Suprapubic skin (tissue), 4 donors: ENCODE measurements around the gene NDRG4. TPM values are rescaled to one million over a fixed set of nuclear protein-coding genes. Genes with fewer than 3 reads are reported as not detected.

Experiments
- DNase-seq, 2 donors: peaks; one replicate each; pipeline ENCODE4 v3.0.0-alpha.2; 2019; ENCODE audit warnings: low spot score in 2 of 2
- H3K27ac ChIP-seq: fragments of 200-600 bp; sonication (generic); one replicate; pipeline ENCODE4 v1.5.1; 2019
- H3K27me3 ChIP-seq: fragments of 200-600 bp; sonication (generic); one replicate; pipeline ENCODE4 v1.5.1; 2019
- H3K36me3 ChIP-seq: fragments of 200-600 bp; sonication (generic); one replicate; pipeline ENCODE4 v1.5.1; 2019
- H3K4me1 ChIP-seq: fragments of 200-600 bp; sonication (generic); one replicate; pipeline ENCODE4 v1.5.1; 2019
- H3K4me3 ChIP-seq: fragments of 200-600 bp; sonication (generic); one replicate; pipeline ENCODE4 v1.5.1; 2019; ENCODE audit warnings: mild to moderate bottlenecking
- H3K9me3 ChIP-seq: fragments of 200-600 bp; sonication (generic); one replicate; pipeline ENCODE4 v1.5.1; 2019
- CTCF ChIP-seq, 2 donors: fragments of 200-600 bp in 1 of 2; fragments of 450-650 bp in 1 of 2; sonication (generic) in 1 of 2; IDR thresholded peaks; one replicate each; pipeline ENCODE4 v1.5.1; 2016 to 2019; ENCODE audit warnings: antibody characterized with exemption in 2 of 2, mild to moderate bottlenecking in 1 of 2, moderate library complexity in 1 of 2
- EP300 ChIP-seq: sonication (generic); formaldehyde crosslinking; IDR thresholded peaks from one replicate; pipeline ENCODE4 v1.6.1; 2017; ENCODE audit warnings: antibody characterized with exemption
- POLR2A ChIP-seq, 2 donors: fragments of 450-650 bp; IDR thresholded peaks; one replicate each; pipeline ENCODE4 v1.6.1; 2017; ENCODE audit warnings: antibody characterized with exemption in 2 of 2, mild to moderate bottlenecking in 2 of 2, moderate library complexity in 2 of 2
- POLR2AphosphoS5 ChIP-seq, 3 donors: sonication (generic); formaldehyde crosslinking; IDR thresholded peaks; one replicate each; pipeline ENCODE4 v1.6.1; 2017; ENCODE audit warnings: antibody characterized with exemption in 3 of 3
- WGBS: methylation state at CpG from one replicate; pipeline ENCODE4 v1.1.5; 2018; 5-methylcytosine and 5-hydroxymethylcytosine counted together
- total RNA-seq, 4 donors: library from RNA; depleted of rRNA; stranded (reverse); fragments of >200 nt; gene quantifications; one replicate each; pipeline ENCODE4 v1.1.0, GENCODE V29; 2016

The NDRG4 gene
- total RNA-seq, 4 donors from 2014 or later: 42.5 to 70.3 (median 50.7) TPM

GRCh38 chr16:58462499-58462996 is 37.4 kb upstream of the NDRG4 start:
- peaks cover 24% of the 10 kb centered on the region for H3K4me1 ChIP-seq
- TF ChIP-seq POLR2A (IDR thresholded peaks at IDR 0.05) (no peak), POLR2AphosphoS5 (IDR thresholded peaks at IDR 0.05) (no peak), CTCF (IDR thresholded peaks at IDR 0.05) (no peak), EP300 (no peak)
- peak overlapping the region; percentile 80 for H3K4me3 ChIP-seq
- H3K27me3 ChIP-seq: peaks cover 46% of the 10 kb centered on the region
- H3K27ac ChIP-seq: no peak overlapping the region
- H3K36me3 ChIP-seq: no peaks in the 10 kb centered on the region
- no peak for DNase-seq
- H3K9me3 ChIP-seq: no peaks in the 10 kb centered on the region
- WGBS: 79% methylated on average over 11 of the region's 15 CpGs

GRCh38 chr16:58462997-58463941 is 36.7 kb upstream of the NDRG4 start:
- peak overlapping the region; percentile 50 for H3K27ac ChIP-seq
- no peaks in the 10 kb centered on the region for H3K36me3 ChIP-seq

GRCh38 chr16:58464047-58464915 is 35.7 kb upstream of the NDRG4 start:
- H3K27me3 ChIP-seq: peaks cover 53% of the 10 kb centered on the region
- DNase-seq: no peak
- peak overlapping the region; percentile 50 for H3K27ac ChIP-seq

More at GRCh38 chr16:58462997-58463941, 36.7 kb upstream of the NDRG4 start:
- DNase-seq: no peak
- Histone ChIP-seq H3K9me3 (no peaks in the 10 kb centered on the region), H3K4me3 (peak overlapping the region; percentile 80), H3K4me1 (peaks cover 24% of the 10 kb centered on the region), H3K27me3 (peaks cover 53% of the 10 kb centered on the region)
- 20% methylated on average over 3 of the region's 113 CpGs for WGBS
- TF ChIP-seq EP300 (no peak), POLR2AphosphoS5 (IDR thresholded peaks at IDR 0.05) (no peak), CTCF (IDR thresholded peaks at IDR 0.05) (no peak), POLR2A (IDR thresholded peaks at IDR 0.05) (no peak)

GRCh38 chr16:58464916-58465731 is 34.8 kb upstream of the NDRG4 start:
- no peaks in the 10 kb centered on the region for H3K36me3 ChIP-seq
- peak overlapping the region; percentile 80 for H3K4me3 ChIP-seq
- H3K27me3 ChIP-seq: peaks cover 53% of the 10 kb centered on the region
- peaks cover 24% of the 10 kb centered on the region for H3K4me1 ChIP-seq
- no peak for DNase-seq
- TF ChIP-seq CTCF (IDR thresholded peaks at IDR 0.05) (no peak), POLR2AphosphoS5 (IDR thresholded peaks at IDR 0.05) (no peak), POLR2A (IDR thresholded peaks at IDR 0.05) (no peak), EP300 (no peak)
- H3K9me3 ChIP-seq: no peaks in the 10 kb centered on the region
- 22% methylated on average over 22 of the region's 24 CpGs for WGBS
- H3K27ac ChIP-seq: no peak overlapping the region

More at GRCh38 chr16:58464047-58464915, 35.7 kb upstream of the NDRG4 start:
- H3K4me1 ChIP-seq: peaks cover 24% of the 10 kb centered on the region
- no peaks in the 10 kb centered on the region for H3K9me3 ChIP-seq
- peak overlapping the region; percentile 80 for H3K4me3 ChIP-seq
- 4% methylated on average over 11 of the region's 86 CpGs for WGBS
- TF ChIP-seq POLR2AphosphoS5 (IDR thresholded peaks at IDR 0.05): no peak
- TF ChIP-seq POLR2A (IDR thresholded peaks at IDR 0.05): no peak
- TF ChIP-seq EP300: no peak
- no peaks in the 10 kb centered on the region for H3K36me3 ChIP-seq

- no peaks in the 10 kb centered on the region for H3K36me3 ChIP-seq
- no peak overlapping the region for H3K4me3 ChIP-seq
- peaks cover 53% of the 10 kb centered on the region for H3K27me3 ChIP-seq
- no peak overlapping the region for H3K27ac ChIP-seq
- H3K4me1 ChIP-seq: peaks cover 24% of the 10 kb centered on the region
- H3K9me3 ChIP-seq: no peaks in the 10 kb centered on the region
- WGBS: 85% methylated on average over 12 of the region's 13 CpGs
- TF ChIP-seq POLR2AphosphoS5 (IDR thresholded peaks at IDR 0.05) (no peak), EP300 (no peak), POLR2A (IDR thresholded peaks at IDR 0.05) (no peak), CTCF (IDR thresholded peaks at IDR 0.05) (no peak)
- no peak for DNase-seq
Observed at GRCh38 chr16:58465817-58466216, 34.1 kb upstream of the NDRG4 start.
